PC-9 (cell line): Measurements from ENCODE around the gene ASMT.

Source experiments
- EZH2 ChIP-seq: fragments of 200-600 bp; sonication (generic); IDR thresholded peaks from 2 replicates; pipeline ENCODE4 v1.8.0; 2017; ENCODE audit warnings: antibody characterized with exemption, low read depth
- TF ChIP-seq, protein P1 (sequence below): fragments of 200-600 bp; sonication (generic); conservative IDR thresholded peaks from 2 replicates; pipeline ENCODE4 v1.6.1; 2017; ENCODE audit warnings: mixed run types, antibody characterized with exemption, mild to moderate bottlenecking, moderate library complexity

DNA sequence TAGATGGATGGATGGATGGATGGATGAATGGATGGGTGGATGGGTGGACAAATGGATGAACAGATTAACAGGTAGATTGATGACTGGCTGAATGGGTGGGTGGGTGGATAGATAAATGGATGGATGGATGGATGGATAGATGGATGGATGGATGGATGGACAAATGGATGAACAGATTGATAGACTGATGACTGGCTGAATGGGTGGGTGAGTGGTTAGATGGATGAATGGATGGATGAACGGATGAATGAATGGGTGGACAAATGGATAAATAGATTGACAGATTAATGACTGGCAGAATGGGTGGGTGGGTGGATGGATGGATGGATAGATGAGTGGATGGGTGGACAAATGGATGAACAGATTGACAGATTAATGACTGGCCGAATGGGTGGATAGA, 37.0 kb upstream of the ASMT start:
- TF ChIP-seq, protein P1, sequence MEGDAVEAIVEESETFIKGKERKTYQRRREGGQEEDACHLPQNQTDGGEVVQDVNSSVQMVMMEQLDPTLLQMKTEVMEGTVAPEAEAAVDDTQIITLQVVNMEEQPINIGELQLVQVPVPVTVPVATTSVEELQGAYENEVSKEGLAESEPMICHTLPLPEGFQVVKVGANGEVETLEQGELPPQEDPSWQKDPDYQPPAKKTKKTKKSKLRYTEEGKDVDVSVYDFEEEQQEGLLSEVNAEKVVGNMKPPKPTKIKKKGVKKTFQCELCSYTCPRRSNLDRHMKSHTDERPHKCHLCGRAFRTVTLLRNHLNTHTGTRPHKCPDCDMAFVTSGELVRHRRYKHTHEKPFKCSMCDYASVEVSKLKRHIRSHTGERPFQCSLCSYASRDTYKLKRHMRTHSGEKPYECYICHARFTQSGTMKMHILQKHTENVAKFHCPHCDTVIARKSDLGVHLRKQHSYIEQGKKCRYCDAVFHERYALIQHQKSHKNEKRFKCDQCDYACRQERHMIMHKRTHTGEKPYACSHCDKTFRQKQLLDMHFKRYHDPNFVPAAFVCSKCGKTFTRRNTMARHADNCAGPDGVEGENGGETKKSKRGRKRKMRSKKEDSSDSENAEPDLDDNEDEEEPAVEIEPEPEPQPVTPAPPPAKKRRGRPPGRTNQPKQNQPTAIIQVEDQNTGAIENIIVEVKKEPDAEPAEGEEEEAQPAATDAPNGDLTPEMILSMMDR: no peak
- TF ChIP-seq EZH2: no peak
